Caco-2 (cell line): ENCODE data around the gene XIRP1. TPM values are rescaled to one million over a fixed set of nuclear protein-coding genes. Genes with fewer than 3 reads are reported as not detected.

Experiments
- BruUV-seq: library from RNA; stranded (reverse); fragments of 400-500 nt; replicated peaks from 2 replicates; lab custom pipeline; 2021; lab: Mats Ljungman, UMichigan
- CTCF ChIA-PET: fragments of 300-600 bp; sonication (Branson Sonifier 250); formaldehyde crosslinking; loops from one replicate; lab custom pipeline; 2022; ENCODE audit warnings: antibody characterized with exemption; lab: Charles Lee
- POLR2A ChIA-PET: fragments of 300-600 bp; sonication (Branson Sonifier 250); formaldehyde crosslinking; loops from one replicate; lab custom pipeline; 2022; ENCODE audit warnings: antibody characterized with exemption; lab: Charles Lee
- DNase-seq, 2 experiments: peaks; one replicate each; pipeline versions ENCODE4 v3.0.0 to v3.0.0-alpha.2; 2020 to 2022
- H3K27me3 ChIP-seq: replicated peaks from 2 replicates; pipeline ENCODE4 v1.6.0; 2011; ENCODE audit warnings: low read length; ENCODE audit not compliant: control insufficient read depth, insufficient read depth
- H3K36me3 ChIP-seq: 2 replicates; pipeline ENCODE4 v1.5.1; 2011; ENCODE audit warnings: low read length; ENCODE audit not compliant: control insufficient read depth, insufficient read depth
- H3K4me1 ChIP-seq: fragments of 250-450 bp; sonication (Bioruptor Pico); 2 replicates; pipeline ENCODE4 v1.5.1; 2020; ENCODE audit warnings: mild to moderate bottlenecking
- H3K4me3 ChIP-seq: 2 replicates; pipeline ENCODE4 v1.5.1; 2011; ENCODE audit warnings: low read depth, mild to moderate bottlenecking, control low read depth, low read length
- H3K9me3 ChIP-seq: fragments of 250-450 bp; sonication (Bioruptor Pico); 2 replicates; pipeline ENCODE4 v1.5.1; 2020; ENCODE audit warnings: mild to moderate bottlenecking, moderate library complexity
- H3K27ac Mint-ChIP-seq: one replicate; pipeline ENCODE4 v1.8.0; 2022; ENCODE audit warnings: mixed read lengths; ENCODE audit not compliant: unreplicated experiment
- H3K27me3 Mint-ChIP-seq: one replicate; pipeline ENCODE4 v1.8.0; 2022; ENCODE audit warnings: mixed read lengths; ENCODE audit not compliant: insufficient read depth, unreplicated experiment
- H3K36me3 Mint-ChIP-seq: one replicate; pipeline ENCODE4 v1.8.0; 2022; ENCODE audit warnings: mild to moderate bottlenecking, mixed read lengths; ENCODE audit not compliant: insufficient read depth, unreplicated experiment
- H3K4me1 Mint-ChIP-seq: one replicate; pipeline ENCODE4 v1.8.0; 2022; ENCODE audit warnings: low read depth, mixed read lengths; ENCODE audit not compliant: unreplicated experiment
- H3K4me3 Mint-ChIP-seq: one replicate; pipeline ENCODE4 v1.8.0; 2022; ENCODE audit warnings: mild to moderate bottlenecking, moderate library complexity, mixed read lengths; ENCODE audit not compliant: unreplicated experiment
- H3K9me3 Mint-ChIP-seq: one replicate; pipeline ENCODE4 v1.8.0; 2022; ENCODE audit warnings: mixed read lengths; ENCODE audit not compliant: unreplicated experiment
- intact Hi-C: fragments of 100-400 bp; cut with micrococcal nuclease; formaldehyde crosslinking; loops from one replicate; pipeline ENCODE4 v1.10.0; 2022; ENCODE audit not compliant: unreplicated experiment
- total RNA-seq: library from RNA; stranded (reverse); gene quantifications from 2 replicates; pipeline ENCODE4 v1.2.3, GENCODE V29; 2022
- TF ChIP-seq, protein P1 (sequence below), 2 experiments: fragments of 200-600 bp in 1 of 2; IDR thresholded peaks; 1 replicate in 1 of 2; 2 replicates in 1 of 2; pipeline versions ENCODE4 v1.5.1 to v1.8.0; 2011 to 2022; ENCODE audit warnings: antibody characterized with exemption in 1 of 2, control low read depth in 1 of 2, inconsistent platforms in 1 of 2, low read depth in 1 of 2, low read length in 1 of 2, mild to moderate bottlenecking in 1 of 2, moderate library complexity in 1 of 2; ENCODE audit not compliant: insufficient read depth in 1 of 2, severe bottlenecking in 1 of 2, unreplicated experiment in 1 of 2

Gene XIRP1
- total RNA-seq, 1 experiment from 2014 or later = not detected

DNA sequence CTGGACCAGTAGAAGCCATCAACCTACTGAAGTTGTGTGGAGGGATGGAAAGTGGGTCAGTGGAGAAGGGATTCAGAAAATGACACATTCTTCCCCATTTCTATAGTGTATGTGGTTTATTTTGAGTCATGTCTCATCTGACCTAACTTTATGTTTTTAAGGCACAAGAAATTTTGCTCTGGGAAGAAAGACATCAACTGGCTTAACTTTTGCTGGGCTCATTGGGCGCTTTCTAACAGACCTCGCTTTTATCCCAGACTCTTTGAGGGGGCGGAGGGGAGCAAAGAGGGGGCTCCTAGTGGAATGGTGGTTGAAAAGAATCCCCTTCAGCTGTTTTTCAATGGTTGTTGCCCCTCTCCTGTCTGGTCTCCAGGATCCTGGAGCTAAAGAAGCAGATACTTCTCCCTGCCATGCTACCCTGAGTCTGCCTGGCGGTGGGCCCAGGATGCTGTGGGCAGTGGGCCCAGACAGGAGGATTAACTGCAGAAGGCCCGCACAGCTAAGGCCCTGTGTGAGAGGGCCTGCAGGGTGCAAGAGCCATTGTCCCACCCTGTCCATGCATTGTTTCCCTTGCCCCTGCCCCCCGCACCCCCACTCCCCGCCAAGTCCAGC, 53.5 kb downstream of the XIRP1 start:
- BruUV-seq = no TSS peak
- Mint-ChIP-seq H3K4me3 (no peak overlapping the region), H3K27ac (no peak overlapping the region), H3K4me1 (peaks cover 15% of the 10 kb centered on the region), H3K36me3 (peaks cover 32% of the 10 kb centered on the region), H3K27me3 (no peaks in the 10 kb centered on the region), H3K9me3 (no peaks in the 10 kb centered on the region)
- H3K36me3 ChIP-seq = peaks cover 2% of the 10 kb centered on the region
- CTCF ChIA-PET = no interaction called here
- no peaks in the 10 kb centered on the region for H3K9me3 ChIP-seq
- no peaks in the 10 kb centered on the region for H3K27me3 ChIP-seq
- no peak for DNase-seq
- POLR2A ChIA-PET = no interaction called here
- intact Hi-C loops = no loop called here
- TF ChIP-seq, protein P1, sequence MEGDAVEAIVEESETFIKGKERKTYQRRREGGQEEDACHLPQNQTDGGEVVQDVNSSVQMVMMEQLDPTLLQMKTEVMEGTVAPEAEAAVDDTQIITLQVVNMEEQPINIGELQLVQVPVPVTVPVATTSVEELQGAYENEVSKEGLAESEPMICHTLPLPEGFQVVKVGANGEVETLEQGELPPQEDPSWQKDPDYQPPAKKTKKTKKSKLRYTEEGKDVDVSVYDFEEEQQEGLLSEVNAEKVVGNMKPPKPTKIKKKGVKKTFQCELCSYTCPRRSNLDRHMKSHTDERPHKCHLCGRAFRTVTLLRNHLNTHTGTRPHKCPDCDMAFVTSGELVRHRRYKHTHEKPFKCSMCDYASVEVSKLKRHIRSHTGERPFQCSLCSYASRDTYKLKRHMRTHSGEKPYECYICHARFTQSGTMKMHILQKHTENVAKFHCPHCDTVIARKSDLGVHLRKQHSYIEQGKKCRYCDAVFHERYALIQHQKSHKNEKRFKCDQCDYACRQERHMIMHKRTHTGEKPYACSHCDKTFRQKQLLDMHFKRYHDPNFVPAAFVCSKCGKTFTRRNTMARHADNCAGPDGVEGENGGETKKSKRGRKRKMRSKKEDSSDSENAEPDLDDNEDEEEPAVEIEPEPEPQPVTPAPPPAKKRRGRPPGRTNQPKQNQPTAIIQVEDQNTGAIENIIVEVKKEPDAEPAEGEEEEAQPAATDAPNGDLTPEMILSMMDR (IDR thresholded peaks at IDR 0.05; ENCODE audit: insufficient read depth in 1 of 2, low read depth in 1 of 2, low read length in 1 of 2, severe bottlenecking in 1 of 2, unreplicated experiment in 1 of 2) = no peak
- H3K4me3 ChIP-seq = no peak overlapping the region
- H3K4me1 ChIP-seq = peaks cover 11% of the 10 kb centered on the region

DNA sequence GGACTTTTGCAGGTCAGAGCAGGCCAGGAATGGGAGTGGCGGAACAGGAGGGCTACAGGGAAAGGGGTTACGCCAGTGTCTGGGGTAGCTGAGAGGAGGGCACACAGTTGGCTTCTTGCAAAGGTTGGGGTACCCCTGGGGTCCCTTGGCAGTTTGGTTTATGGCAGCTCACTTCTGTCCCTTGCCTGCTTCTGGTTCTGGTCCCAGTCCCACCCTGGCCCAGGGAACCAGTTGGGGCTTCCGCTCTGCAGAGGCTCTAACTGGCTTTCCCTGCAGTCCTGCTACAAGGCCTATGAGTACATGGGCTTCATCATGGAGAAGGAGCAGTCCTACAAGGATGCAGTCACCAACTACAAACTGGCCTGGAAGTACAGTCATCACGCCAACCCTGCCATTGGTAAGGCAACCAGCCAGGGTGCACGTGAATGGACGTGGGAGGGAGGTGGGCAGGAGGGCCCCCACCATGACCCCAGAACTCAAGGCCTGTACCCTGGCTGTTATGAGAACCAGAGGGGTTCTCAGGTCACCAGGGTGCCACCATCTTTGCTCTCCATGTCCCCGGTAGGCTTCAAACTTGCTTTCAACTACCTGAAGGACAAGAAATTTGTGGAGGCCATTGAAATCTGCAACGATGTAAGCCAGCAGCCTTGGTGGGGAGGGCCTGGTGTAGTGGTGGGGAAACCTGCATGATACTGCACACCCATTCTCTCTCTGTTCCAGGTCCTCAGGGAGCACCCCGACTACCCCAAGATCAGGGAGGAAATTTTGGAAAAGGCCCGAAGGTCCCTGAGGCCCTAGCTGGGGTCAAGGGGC, 54.2 kb downstream of the XIRP1 start:
- no peaks in the 10 kb centered on the region for H3K9me3 Mint-ChIP-seq
- DNase-seq = no peak
- intact Hi-C loops = no loop called here
- peaks cover 15% of the 10 kb centered on the region for H3K4me1 Mint-ChIP-seq
- Histone ChIP-seq H3K4me3 (no peak overlapping the region), H3K4me1 (peaks cover 11% of the 10 kb centered on the region), H3K9me3 (no peaks in the 10 kb centered on the region), H3K36me3 (peaks cover 2% of the 10 kb centered on the region), H3K27me3 (no peaks in the 10 kb centered on the region)
- H3K36me3 Mint-ChIP-seq = peaks cover 24% of the 10 kb centered on the region
- ChIA-PET CTCF (interaction anchor here (0.7 kb wide), 1 partner anchor 28 kb away, joined by 3 read pairs; no protein-coding TSS in a partner anchor), POLR2A (no interaction called here)
- no peaks in the 10 kb centered on the region for H3K27me3 Mint-ChIP-seq
- no peak overlapping the region for H3K4me3 Mint-ChIP-seq
- BruUV-seq = no TSS peak
- H3K27ac Mint-ChIP-seq = no peak overlapping the region
- TF ChIP-seq, protein P1 (IDR thresholded peaks at IDR 0.05; ENCODE audit: insufficient read depth in 1 of 2, low read depth in 1 of 2, low read length in 1 of 2, severe bottlenecking in 1 of 2, unreplicated experiment in 1 of 2) = no peak

DNA sequence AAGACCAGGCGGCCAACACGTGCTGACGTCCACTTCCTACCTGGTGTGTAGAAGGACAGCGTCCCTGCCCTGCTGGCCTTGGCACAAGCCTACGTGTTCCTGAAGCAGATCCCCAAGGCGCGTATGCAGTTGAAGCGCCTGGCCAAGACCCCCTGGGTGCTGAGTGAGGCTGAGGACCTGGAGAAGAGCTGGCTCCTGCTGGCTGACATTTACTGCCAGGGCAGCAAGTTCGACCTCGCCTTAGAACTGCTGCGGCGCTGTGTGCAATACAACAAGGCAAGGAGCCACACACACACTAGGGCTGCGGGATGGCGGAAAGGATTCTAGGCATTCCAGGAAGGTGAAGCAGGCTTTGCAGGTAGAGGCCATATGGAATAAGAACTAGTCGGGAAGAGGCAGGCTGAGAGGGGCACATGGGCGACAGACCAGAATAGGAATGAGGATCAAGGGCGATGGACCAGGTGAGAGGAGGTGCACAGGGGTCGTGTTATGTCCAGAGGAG, 54.9 kb downstream of the XIRP1 start:
- H3K4me3 ChIP-seq = no peak overlapping the region
- peaks cover 15% of the 10 kb centered on the region for H3K4me1 Mint-ChIP-seq
- intact Hi-C loops = no loop called here
- no peaks in the 10 kb centered on the region for H3K27me3 Mint-ChIP-seq
- H3K27ac Mint-ChIP-seq = no peak overlapping the region
- H3K27me3 ChIP-seq = no peaks in the 10 kb centered on the region
- no peaks in the 10 kb centered on the region; the same call in 1 of the 2 replicates for H3K36me3 ChIP-seq
- no TSS peak for BruUV-seq
- H3K9me3 ChIP-seq = no peaks in the 10 kb centered on the region
- ChIA-PET CTCF (interaction anchor here (0.7 kb wide), 1 partner anchor 29 kb away, joined by 3 read pairs; no protein-coding TSS in a partner anchor), POLR2A (no interaction called here)
- no peak overlapping the region for H3K4me3 Mint-ChIP-seq
- TF ChIP-seq, protein P1 (IDR thresholded peaks at IDR 0.05; ENCODE audit: insufficient read depth in 1 of 2, low read depth in 1 of 2, low read length in 1 of 2, severe bottlenecking in 1 of 2, unreplicated experiment in 1 of 2) = no peak
- DNase-seq = no peak
- peaks cover 11% of the 10 kb centered on the region for H3K4me1 ChIP-seq
- H3K9me3 Mint-ChIP-seq = no peaks in the 10 kb centered on the region
- peaks cover 17% of the 10 kb centered on the region for H3K36me3 Mint-ChIP-seq
